Measurements from ENCODE around the gene MMP7.

- TF ChIP-seq CTCF (IDR thresholded peaks at IDR 0.05; ENCODE audit: low read length), result no peak
- TF ChIP-seq EZH2 (IDR thresholded peaks at IDR 0.05; ENCODE audit: borderline replicate concordance, low read length), result no peak
Measured at GRCh38 chr11:102497061-102497460, 33.5 kb downstream of the MMP7 start.
